GM19193 (cell line): ENCODE results near the gene ERBB2.

Source experiments
- POLR2A ChIP-seq: IDR thresholded peaks from 4 replicates; pipeline ENCODE4 v1.6.1; 2011; ENCODE audit not compliant: insufficient read depth, insufficient read length; ENCODE audit errors: extremely low read depth

ERBB2 gene

DNA sequence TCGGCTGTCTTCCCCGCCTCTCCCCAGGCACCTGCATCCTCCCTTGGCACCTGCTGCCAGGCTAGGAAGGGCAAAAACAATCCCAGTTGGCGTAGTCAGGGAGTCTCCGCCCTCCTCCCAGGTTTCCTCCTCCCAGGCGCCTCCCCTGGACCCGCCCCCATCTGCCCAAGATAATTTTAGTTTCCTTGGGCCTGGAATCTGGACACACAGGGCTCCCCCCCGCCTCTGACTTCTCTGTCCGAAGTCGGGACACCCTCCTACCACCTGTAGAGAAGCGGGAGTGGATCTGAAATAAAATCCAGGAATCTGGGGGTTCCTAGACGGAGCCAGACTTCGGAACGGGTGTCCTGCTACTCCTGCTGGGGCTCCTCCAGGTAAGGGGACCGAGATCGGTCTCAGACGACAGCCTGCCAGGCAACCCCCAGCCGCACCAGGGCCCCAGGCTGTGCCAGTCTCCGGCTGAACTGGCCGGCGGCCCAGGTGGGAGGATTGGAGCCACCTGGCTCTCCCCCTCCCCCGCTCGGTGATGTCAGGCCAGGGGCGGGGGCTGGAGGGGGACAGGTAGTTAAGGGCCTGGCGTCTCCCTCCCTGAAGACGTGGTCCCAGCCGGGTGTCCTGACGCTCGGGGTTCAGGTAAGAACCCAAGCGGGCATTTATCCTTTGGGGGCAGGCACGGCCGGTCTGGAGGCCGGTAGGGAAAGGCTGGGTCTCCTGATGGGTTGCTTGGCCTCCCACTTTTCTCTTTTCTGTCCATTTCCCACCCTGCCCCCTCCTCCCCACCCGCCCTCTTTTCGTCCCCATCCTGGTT lies 38.1 kb downstream of the ERBB2 start, which contains the start of gene GRB7:
GRB7 (plus strand) TSS at position 179 of the 808 bp plus-strand sequence. CDS start 4,364 bp downstream, outside the sequence.
- no peak for TF ChIP-seq POLR2A

GRCh38 chr17:39738568-39738901 lies 38.7 kb downstream of the ERBB2 start:
- no peak for TF ChIP-seq POLR2A

DNA sequence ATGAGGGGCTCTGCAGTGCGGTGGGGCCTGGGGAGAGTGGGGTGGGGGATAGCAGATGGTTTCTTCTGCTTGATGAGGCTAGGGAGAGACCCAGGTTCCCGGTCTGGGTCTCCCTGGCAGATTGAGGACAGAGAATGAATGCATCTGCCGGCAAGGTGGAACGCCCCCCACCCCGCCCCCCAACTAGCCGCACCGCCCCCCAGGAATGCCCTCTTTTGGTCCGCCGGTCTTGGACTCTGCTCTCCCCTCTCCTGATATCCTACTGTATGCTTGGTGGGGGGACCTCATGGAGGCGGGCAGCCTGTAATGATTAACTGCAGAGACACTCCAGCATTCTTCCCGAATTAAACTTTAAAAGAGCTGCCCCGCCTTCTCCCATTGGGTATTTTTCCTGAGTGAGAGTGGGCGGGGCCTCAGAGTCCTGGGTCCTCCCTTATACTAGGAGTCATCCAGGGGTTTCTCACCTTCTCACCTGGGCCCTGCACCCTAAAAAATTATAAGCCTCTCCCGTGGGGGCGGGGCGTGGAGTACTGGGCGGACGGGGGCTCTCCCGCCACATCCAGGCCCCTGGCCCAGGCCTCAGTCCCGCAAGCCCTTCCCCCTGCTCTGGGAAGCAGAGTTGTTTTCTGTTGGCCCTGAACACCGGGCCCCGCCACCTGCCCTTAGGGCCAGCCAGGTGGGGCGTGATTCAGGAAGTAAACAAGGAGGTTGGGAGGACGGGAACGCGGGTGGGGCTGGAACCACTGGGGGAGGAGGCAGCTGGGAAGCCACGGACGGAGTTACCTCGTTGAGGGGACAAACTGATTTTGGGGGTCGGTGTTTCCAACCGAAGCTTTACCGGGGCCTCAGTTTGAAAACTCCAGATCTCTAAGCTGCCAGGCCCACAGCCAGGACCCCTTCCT lies 39.4 kb downstream of the ERBB2 start:
- TF ChIP-seq POLR2A: no peak

DNA sequence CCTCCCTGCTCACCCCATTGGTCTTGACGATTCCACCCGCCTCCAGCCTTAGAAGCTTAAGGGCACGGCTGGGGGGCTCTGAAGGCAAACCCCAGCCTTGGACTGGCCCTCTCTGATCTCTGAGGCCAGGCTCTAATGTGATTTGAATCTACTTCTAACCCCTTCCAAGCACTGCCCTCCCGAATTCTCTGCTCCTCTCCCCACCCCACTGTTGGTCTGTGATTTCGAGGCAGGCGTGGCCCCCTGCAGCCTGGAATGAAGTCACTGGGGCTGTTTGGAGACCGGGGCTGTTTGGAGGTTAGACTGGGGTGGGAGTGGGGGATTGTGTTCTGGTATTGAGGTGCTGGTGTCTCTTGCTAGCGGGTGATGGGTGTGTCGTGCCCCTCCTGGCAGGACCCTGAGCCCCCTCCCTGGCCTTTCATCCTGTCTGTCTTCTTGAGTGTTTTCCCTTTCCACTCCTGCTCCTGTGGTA lies 40.1 kb downstream of the ERBB2 start:
- no peak for TF ChIP-seq POLR2A

GRCh38 chr17:39740357-39741111 lies 40.7 kb downstream of the ERBB2 start:
- no peak for TF ChIP-seq POLR2A

DNA sequence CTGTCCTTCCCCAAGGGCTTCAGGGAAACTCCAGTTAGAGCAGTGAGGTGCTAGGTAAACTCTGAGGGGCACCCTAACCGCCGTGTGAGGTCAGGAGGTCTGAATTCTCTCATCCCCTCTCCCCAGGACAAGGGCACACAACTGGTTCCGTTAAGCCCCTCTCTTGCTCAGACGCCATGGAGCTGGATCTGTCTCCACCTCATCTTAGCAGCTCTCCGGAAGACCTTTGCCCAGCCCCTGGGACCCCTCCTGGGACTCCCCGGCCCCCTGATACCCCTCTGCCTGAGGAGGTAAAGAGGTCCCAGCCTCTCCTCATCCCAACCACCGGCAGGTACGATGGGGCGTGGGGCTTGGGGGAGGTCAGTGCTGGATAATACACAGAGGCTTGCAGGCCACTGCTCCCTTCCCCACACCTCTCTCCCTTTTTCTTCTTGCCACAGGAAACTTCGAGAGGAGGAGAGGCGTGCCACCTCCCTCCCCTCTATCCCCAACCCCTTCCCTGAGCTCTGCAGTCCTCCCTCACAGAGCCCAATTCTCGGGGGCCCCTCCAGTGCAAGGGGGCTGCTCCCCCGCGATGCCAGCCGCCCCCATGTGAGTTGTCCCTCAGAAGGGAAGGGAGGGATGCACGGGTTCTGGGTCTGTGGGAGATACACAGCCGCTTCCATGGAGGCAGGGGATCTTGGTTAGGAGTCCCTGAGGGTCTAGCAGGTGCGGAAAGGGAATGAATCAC lies 42.4 kb downstream of the ERBB2 start:
- TF ChIP-seq POLR2A: no peak

DNA sequence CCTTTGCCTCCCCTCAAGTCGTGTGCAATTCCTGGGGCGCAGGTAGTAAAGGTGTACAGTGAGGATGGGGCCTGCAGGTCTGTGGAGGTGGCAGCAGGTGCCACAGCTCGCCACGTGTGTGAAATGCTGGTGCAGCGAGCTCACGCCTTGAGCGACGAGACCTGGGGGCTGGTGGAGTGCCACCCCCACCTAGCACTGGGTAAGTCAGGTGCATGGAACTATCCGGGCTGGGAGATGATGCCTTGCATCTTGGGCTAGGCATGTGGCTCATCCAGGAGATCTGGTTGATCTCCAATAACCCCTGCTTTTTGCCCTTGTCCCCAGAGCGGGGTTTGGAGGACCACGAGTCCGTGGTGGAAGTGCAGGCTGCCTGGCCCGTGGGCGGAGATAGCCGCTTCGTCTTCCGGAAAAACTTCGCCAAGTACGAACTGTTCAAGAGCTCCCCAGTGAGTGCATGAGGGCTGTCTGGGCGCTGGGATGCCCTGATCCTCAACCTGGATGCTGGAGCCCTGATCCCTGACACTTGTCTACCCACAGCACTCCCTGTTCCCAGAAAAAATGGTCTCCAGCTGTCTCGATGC lies 43.1 kb downstream of the ERBB2 start:
- no peak for TF ChIP-seq POLR2A

GRCh38 chr17:39744075-39744835 lies 44.4 kb downstream of the ERBB2 start:
- TF ChIP-seq POLR2A: no peak

- no peak for TF ChIP-seq POLR2A
These were observed 45.0 kb downstream of the ERBB2 start for GRCh38 chr17:39744836-39745215.

DNA sequence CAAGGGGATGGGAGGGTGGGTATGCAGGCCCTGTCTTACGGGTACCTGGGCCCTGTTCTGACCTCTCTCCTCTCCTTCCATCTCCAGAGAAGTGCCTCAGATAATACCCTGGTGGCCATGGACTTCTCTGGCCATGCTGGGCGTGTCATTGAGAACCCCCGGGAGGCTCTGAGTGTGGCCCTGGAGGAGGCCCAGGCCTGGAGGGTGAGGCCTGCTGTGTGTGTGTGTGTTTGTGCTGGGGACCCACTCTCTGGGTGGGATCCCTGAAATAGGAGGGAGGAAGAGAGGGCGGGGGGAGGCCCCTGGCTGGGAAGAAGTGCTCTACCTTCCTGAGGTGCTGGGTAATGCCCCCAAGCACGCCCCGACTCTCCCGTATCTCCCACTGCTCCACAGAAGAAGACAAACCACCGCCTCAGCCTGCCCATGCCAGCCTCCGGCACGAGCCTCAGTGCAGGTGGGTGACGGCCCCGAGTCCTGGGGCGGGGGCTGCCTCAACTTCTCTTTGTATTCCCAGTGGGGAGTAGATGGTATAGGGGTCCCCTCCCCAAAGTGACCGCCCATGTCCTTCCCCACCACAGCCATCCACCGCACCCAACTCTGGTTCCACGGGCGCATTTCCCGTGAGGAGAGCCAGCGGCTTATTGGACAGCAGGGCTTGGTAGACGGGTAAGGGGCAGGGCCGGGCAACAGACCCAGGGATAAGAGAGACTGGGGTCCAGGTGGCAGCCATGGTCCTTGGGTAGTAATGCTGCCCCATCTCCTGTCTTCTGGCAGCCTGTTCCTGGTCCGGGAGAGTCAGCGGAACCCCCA lies 45.7 kb downstream of the ERBB2 start:
- no peak for TF ChIP-seq POLR2A

GRCh38 chr17:39746145-39746461 lies 46.2 kb downstream of the ERBB2 start:
- TF ChIP-seq POLR2A: no peak

- TF ChIP-seq POLR2A: no peak
These were observed 47.9 kb downstream of the ERBB2 start for GRCh38 chr17:39747745-39748144.
